MCF 10A (cell line): Measurements from ENCODE around the gene AHNAK. TPM values are rescaled to one million over a fixed set of nuclear protein-coding genes. Genes with fewer than 3 reads are reported as not detected.
"Not testable (repeated sequence)": the region's sequence is repeated elsewhere in the genome, so short reads cannot be mapped to it uniquely, and the experiment has no call there.

Source experiments
- BruUV-seq: library from RNA; stranded (reverse); fragments of 400-500 nt; replicated peaks from 2 replicates; lab custom pipeline; 2021; lab: Mats Ljungman, UMichigan
- CTCF ChIA-PET: fragments of 300-600 bp; sonication (Branson Sonifier 250); formaldehyde crosslinking; extraction: SDS; loops from one replicate; lab custom pipeline; 2021; ENCODE audit warnings: antibody characterized with exemption, inconsistent platforms; lab: Yijun Ruan, JAX
- POLR2A ChIA-PET: fragments of 300-600, 350-650 bp; sonication (Branson Sonifier 250); formaldehyde crosslinking; extraction: SDS; loops from one replicate; lab custom pipeline; 2020; ENCODE audit warnings: antibody characterized with exemption, inconsistent platforms; lab: Yijun Ruan, JAX
- DNase-seq: peaks from one replicate; pipeline ENCODE4 v3.0.0-alpha.2; 2018; ENCODE audit not compliant: unreplicated experiment
- H3K27ac Mint-ChIP-seq: one replicate; pipeline ENCODE4 v1.8.0; 2022; ENCODE audit warnings: mild to moderate bottlenecking, low read depth, mixed read lengths; ENCODE audit not compliant: unreplicated experiment
- H3K27me3 Mint-ChIP-seq: one replicate; pipeline ENCODE4 v1.8.0; 2022; ENCODE audit warnings: mixed read lengths; ENCODE audit not compliant: insufficient read depth, unreplicated experiment
- H3K36me3 Mint-ChIP-seq: one replicate; pipeline ENCODE4 v1.8.0; 2022; ENCODE audit warnings: mild to moderate bottlenecking, moderate library complexity, mixed read lengths; ENCODE audit not compliant: insufficient read depth, unreplicated experiment
- H3K4me1 Mint-ChIP-seq: one replicate; pipeline ENCODE4 v1.8.0; 2022; ENCODE audit warnings: mixed read lengths; ENCODE audit not compliant: insufficient read depth, unreplicated experiment
- H3K4me3 Mint-ChIP-seq: one replicate; pipeline ENCODE4 v1.8.0; 2022; ENCODE audit warnings: mild to moderate bottlenecking, moderate library complexity, mixed read lengths; ENCODE audit not compliant: unreplicated experiment
- H3K9me3 Mint-ChIP-seq: one replicate; pipeline ENCODE4 v1.8.0; 2022; ENCODE audit warnings: mixed read lengths; ENCODE audit not compliant: unreplicated experiment
- intact Hi-C: fragments of 100-400 bp; cut with micrococcal nuclease; formaldehyde crosslinking; loops from 2 replicates; pipeline ENCODE4 v1.14.1; 2022
- total RNA-seq: library from RNA; stranded (reverse); gene quantifications from 2 replicates; pipeline ENCODE4 v1.2.3, GENCODE V29; 2022
- TF ChIP-seq, protein P1 (sequence below): fragments of 200-600 bp; IDR thresholded peaks from one replicate; pipeline ENCODE4 v1.8.0; 2022; ENCODE audit warnings: antibody characterized with exemption, mild to moderate bottlenecking; ENCODE audit not compliant: unreplicated experiment

Gene AHNAK
- total RNA-seq, 1 experiment from 2014 or later, result 429 TPM

DNA sequence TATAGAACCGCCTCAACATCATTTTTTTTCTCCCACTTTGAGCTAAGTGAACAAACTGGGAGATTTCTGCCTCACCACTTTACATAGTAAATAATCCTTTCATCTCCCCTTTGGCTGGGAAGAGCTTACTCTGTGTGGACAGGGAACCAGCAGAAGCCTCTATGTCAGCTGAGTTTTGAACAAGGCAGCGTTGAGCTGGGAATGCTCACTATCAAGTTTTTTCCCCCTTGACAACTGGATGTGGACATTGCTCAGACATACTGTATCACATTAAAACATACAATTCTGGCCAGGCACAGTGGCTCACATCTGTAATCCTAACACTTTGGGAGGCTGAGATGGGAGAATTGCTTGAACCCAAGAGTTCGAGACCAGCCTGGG lies 46.0 kb downstream of the AHNAK start:
- Mint-ChIP-seq H3K27me3 (no peaks in the 10 kb centered on the region), H3K4me1 (peaks cover 28% of the 10 kb centered on the region), H3K9me3 (no peaks in the 10 kb centered on the region), H3K27ac (peak overlapping the region; percentile 79), H3K4me3 (peak overlapping the region; percentile 39), H3K36me3 (peaks cover 5% of the 10 kb centered on the region)
- DNase-seq, result no peak
- CTCF ChIA-PET, result interaction anchor here (0.7 to 3.0 kb wide), 4 partner anchors 42 to 106 kb away, joined by 3 to 29 read pairs (median 3); no protein-coding TSS in a partner anchor
- intact Hi-C loops, result no loop called here
- no TSS peak for BruUV-seq
- POLR2A ChIA-PET, result interaction anchor here (0.6 to 2.8 kb wide), 13 partner anchors 9 to 1819 kb away, joined by 3 to 26 read pairs (median 4); no protein-coding TSS in a partner anchor
- TF ChIP-seq, protein P1, sequence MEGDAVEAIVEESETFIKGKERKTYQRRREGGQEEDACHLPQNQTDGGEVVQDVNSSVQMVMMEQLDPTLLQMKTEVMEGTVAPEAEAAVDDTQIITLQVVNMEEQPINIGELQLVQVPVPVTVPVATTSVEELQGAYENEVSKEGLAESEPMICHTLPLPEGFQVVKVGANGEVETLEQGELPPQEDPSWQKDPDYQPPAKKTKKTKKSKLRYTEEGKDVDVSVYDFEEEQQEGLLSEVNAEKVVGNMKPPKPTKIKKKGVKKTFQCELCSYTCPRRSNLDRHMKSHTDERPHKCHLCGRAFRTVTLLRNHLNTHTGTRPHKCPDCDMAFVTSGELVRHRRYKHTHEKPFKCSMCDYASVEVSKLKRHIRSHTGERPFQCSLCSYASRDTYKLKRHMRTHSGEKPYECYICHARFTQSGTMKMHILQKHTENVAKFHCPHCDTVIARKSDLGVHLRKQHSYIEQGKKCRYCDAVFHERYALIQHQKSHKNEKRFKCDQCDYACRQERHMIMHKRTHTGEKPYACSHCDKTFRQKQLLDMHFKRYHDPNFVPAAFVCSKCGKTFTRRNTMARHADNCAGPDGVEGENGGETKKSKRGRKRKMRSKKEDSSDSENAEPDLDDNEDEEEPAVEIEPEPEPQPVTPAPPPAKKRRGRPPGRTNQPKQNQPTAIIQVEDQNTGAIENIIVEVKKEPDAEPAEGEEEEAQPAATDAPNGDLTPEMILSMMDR, result no peak

DNA sequence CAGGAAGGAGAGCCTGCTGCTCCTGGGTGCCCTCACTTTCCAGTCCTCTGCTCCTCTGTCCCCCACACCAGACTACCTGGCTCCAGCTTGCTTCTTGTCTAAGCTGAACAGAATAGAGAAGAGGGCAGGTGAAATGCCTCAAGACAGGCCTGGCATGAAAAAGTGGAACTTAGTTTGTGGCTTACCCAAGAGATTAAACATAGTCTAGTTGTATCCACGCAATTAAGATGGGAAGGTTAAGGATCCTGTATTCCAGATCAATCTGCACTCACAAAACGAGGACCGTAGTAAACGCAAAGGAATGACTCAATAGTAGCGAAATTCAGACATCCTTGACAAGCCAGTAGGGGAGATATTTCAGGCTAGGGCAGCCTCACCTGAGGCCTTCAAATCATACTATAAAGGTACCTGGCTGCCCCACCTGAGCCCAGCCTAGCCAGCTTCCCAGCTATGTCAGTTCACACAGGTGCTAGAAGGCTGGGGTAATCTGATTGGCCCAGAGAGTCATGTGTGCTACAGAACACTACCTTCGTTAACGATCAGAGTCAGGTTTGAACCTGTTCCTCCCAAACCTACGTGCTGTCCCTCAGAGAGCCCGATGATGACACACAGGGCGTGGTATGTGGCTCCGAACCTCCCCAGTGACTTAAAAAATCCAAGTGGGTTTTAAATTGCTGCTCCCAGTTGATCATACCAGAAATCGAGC lies 46.5 kb downstream of the AHNAK start:
- Mint-ChIP-seq H3K27ac (peak overlapping the region; percentile 79), H3K9me3 (no peaks in the 10 kb centered on the region), H3K4me3 (peak overlapping the region; percentile 39), H3K36me3 (peaks cover 5% of the 10 kb centered on the region), H3K4me1 (peaks cover 28% of the 10 kb centered on the region), H3K27me3 (no peaks in the 10 kb centered on the region)
- DNase-seq, result peak; percentile 89
- TSS peak; percentile 40 for BruUV-seq
- ChIA-PET CTCF (interaction anchor here (0.5 to 3.0 kb wide), 11 partner anchors 9 to 320 kb away, joined by 3 to 29 read pairs (median 3); no protein-coding TSS in a partner anchor), POLR2A (interaction anchor here (0.6 to 4.0 kb wide), 18 partner anchors 9 to 107 kb away, joined by 3 to 26 read pairs (median 4); partner anchors contain the start of gene AHNAK)
- TF ChIP-seq, protein P1, result no peak
- intact Hi-C loops, result no loop called here

DNA sequence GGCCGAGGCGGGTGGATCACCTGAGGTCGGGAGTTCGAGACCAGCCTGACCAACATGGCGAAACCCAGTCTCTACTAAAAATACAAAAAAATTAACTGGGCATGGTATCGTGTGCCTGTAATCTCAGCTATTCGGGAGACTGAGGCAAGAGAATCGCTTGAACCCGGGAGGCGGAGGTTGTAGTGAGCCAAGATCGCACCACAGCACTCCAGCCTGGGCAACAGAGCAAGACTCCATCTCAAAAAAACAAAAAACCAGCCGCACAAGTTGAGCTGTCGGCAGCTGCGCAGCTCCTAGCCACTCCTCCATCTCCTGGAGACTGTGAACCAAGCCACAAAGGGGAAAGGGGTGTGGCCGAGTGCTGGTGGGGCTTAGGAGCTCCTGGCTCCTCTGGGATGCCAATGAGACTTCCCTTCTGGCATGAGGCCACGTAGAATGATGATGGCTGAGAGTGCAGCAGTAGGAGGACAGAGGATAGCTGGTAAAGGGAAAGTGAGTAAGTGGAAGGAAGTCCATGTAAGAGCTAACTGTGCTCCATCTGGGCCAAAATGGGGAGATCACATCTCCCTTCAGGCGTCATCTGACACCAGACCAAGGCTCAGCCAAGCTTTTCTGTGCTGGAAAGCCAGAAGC lies 47.2 kb downstream of the AHNAK start:
- POLR2A ChIA-PET, result interaction anchor here (0.6 to 4.0 kb wide), 10 partner anchors 10 to 106 kb away, joined by 3 to 26 read pairs (median 4); partner anchors contain the start of gene AHNAK
- H3K27me3 Mint-ChIP-seq, H3K9me3 Mint-ChIP-seq, H3K36me3 Mint-ChIP-seq, BruUV-seq, intact Hi-C loops: not testable (repeated sequence)
- DNase-seq, result peak; percentile 86
- Mint-ChIP-seq H3K4me3 (peak overlapping the region; percentile 39), H3K27ac (peak overlapping the region; percentile 79), H3K4me1 (peaks cover 28% of the 10 kb centered on the region)
- CTCF ChIA-PET, result interaction anchor here (0.5 to 3.0 kb wide), 8 partner anchors 9 to 319 kb away, joined by 3 to 29 read pairs (median 3); no protein-coding TSS in a partner anchor

DNA sequence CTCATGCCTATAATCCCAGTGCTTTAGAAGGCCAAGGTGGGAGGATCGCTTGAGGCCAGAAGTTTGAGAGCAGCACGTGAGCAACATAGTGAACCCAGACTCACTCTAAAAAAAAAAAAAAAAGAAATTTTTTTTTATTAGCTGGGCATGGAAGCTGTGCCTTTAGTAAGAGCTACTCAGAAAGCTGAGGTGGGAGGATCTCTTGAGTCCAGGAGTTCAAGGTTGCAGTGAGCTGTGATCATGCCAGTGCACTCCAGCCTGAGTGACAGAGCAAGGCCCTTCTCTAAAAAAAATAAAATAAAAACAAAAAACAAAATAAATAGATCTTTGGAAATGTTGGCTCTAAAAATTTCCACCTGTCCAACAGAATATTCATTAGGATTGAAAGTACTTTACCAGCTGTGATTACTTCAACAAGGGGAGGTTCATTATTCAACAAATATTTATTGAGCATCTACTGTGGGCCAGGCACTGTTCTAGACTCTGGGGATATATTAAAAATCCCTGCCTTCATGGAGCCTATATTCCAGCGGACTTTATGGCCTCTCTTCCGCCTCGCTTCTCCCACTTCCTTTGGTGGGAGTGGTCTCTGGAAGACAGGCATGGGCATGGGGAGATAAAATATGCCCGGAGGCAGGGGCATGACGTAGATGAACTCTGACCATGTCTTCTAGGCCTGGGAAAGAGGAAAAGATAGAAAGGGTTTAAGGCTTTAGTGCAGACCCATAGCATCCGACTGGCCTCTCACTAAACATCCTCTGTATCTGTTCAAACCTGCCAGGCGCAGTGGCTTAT lies 47.9 kb downstream of the AHNAK start:
- no TSS peak for BruUV-seq
- Mint-ChIP-seq H3K4me3 (no peak overlapping the region), H3K27me3 (no peaks in the 10 kb centered on the region), H3K4me1 (peaks cover 28% of the 10 kb centered on the region), H3K27ac (no peak overlapping the region), H3K9me3 (no peaks in the 10 kb centered on the region), H3K36me3 (peaks cover 5% of the 10 kb centered on the region)
- CTCF ChIA-PET, result interaction anchor here (0.6 to 3.0 kb wide), 13 partner anchors 7 to 229 kb away, joined by 3 to 29 read pairs (median 4); partner anchors contain the start of gene HNRNPUL2
- intact Hi-C loops, result no loop called here
- TF ChIP-seq, protein P1, result no peak
- POLR2A ChIA-PET, result interaction anchor here (1.2 to 4.0 kb wide), 6 partner anchors 11 to 105 kb away, joined by 3 to 26 read pairs (median 13); no protein-coding TSS in a partner anchor
- DNase-seq, result no peak
